AG04449 (cell line): ENCODE data around the gene ITPK1.
"Not testable (repeated sequence)": the region's sequence is repeated elsewhere in the genome, so short reads cannot be mapped to it uniquely, and the experiment has no call there.

Experiments used
- CTCF ChIA-PET: fragments of 350-600 bp; formaldehyde crosslinking; extraction: SDS; loops from one replicate; lab custom pipeline; 2021; ENCODE audit warnings: antibody characterized with exemption; lab: Yijun Ruan, JAX
- POLR2A ChIA-PET: fragments of 400-600, 350-600 bp; formaldehyde crosslinking; extraction: SDS; loops from one replicate; lab custom pipeline; 2020; ENCODE audit warnings: antibody characterized with exemption, inconsistent platforms; lab: Yijun Ruan, JAX
- DNase-seq: peaks from one replicate; pipeline ENCODE4 v3.0.0-alpha.2; 2010; ENCODE audit warnings: low read depth, low spot score
- H3K4me3 ChIP-seq: 2 replicates; pipeline ENCODE4 v1.5.1; 2011; ENCODE audit warnings: low read depth, mild to moderate bottlenecking, control low read depth, low read length
- CTCF ChIP-seq: IDR thresholded peaks from one replicate; pipeline ENCODE4 v1.5.1; 2011; ENCODE audit warnings: mild to moderate bottlenecking, moderate library complexity, low read length, control low read depth, inconsistent platforms; ENCODE audit not compliant: insufficient read depth; ENCODE audit errors: missing control alignments

Gene ITPK1

DNA sequence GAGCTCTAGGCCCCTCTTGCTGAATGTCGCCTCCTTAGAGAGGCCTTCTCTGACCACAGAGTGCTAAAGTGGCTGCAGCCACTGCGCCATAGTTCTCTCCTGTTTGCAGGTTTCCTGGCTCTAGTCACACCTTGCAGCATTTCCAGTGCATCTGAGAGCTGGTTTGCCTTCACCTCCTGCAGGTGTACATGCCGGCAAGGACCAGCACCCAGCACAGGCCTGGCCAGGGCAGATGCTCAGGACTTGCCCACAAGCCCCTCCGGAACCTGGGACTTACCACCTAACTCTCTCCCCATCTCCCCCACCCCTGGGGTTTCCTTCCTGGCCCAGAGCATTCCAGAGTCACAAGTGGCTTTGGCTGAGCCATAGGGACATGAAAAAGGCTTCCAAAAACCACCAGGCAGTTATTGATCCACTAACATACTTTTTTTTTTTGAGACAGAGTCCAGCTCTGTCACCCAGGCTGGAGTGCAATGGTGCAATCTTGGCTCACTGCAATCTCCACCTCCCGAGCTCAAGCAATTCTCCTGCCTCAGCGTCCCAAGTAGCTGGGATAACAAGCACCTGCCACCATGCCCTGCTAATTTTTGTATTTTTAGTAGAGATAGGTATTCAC lies 9.1 kb downstream of the ITPK1 start:
- POLR2A ChIA-PET = no interaction called here
- TF ChIP-seq CTCF = no peak
- H3K4me3 ChIP-seq = no peak overlapping the region
- CTCF ChIA-PET = interaction anchor here (1.0 to 17.7 kb wide), 7 partner anchors 7 to 154 kb away, joined by 3 to 326 read pairs (median 5); partner anchors contain the start of gene ITPK1
- DNase-seq = no peak

GRCh38 chr14:93105856-93106255 lies 9.9 kb downstream of the ITPK1 start:
- CTCF ChIA-PET = interaction anchor here (1.5 to 17.7 kb wide), 5 partner anchors 8 to 153 kb away, joined by 3 to 326 read pairs (median 12); partner anchors contain the start of gene ITPK1
- POLR2A ChIA-PET, H3K4me3 ChIP-seq, DNase-seq: not testable (repeated sequence)

GRCh38 chr14:93105362-93105761 lies 10.4 kb downstream of the ITPK1 start:
- CTCF ChIA-PET = interaction anchor here (1.5 to 17.7 kb wide), 4 partner anchors 9 to 153 kb away, joined by 3 to 326 read pairs (median 58); partner anchors contain the start of gene ITPK1
- H3K4me3 ChIP-seq = no peak overlapping the region
- peak; percentile 21 for DNase-seq
- TF ChIP-seq CTCF = no peak
- POLR2A ChIA-PET = interaction anchor here (0.6 kb wide), 1 partner anchor 1010 kb away, joined by 3 read pairs; no protein-coding TSS in a partner anchor

DNA sequence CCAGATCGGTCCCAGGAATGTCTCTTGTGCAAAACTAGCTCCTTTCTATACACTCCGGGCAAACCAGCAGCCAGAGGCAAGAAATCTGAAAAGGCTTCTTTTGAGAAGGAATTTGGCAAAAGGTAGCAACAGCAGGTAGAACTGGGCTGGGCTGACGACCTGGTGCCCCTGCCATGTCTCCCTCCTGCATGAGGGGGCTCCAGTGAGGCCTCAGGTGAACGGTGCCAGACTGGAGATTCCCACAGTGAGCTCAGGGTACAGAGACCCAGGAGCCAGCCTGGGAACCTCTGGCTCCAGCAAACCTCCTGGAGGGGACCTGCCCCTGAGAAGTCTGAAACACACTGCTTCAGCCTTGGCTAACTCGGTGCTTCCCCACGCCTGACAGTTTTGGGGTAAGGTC lies 10.8 kb downstream of the ITPK1 start:
- no peak overlapping the region for H3K4me3 ChIP-seq
- DNase-seq = no peak
- TF ChIP-seq CTCF = no peak
- ChIA-PET POLR2A (interaction anchor here (0.6 kb wide), 1 partner anchor 1010 kb away, joined by 3 read pairs; no protein-coding TSS in a partner anchor), CTCF (interaction anchor here (0.9 to 17.7 kb wide), 5 partner anchors 9 to 153 kb away, joined by 3 to 326 read pairs (median 4); partner anchors contain the start of gene ITPK1)

GRCh38 chr14:93103392-93104080 lies 12.2 kb downstream of the ITPK1 start:
- no peak for DNase-seq
- POLR2A ChIA-PET = no interaction called here
- CTCF ChIA-PET = interaction anchor here (2.9 to 9.4 kb wide), 2 partner anchors 11 to 28 kb away, joined by 7 to 113 read pairs; partner anchors contain the start of gene ITPK1
- no peak for TF ChIP-seq CTCF
- no peak overlapping the region for H3K4me3 ChIP-seq

GRCh38 chr14:93102141-93102540 lies 13.6 kb downstream of the ITPK1 start:
- DNase-seq = no peak
- H3K4me3 ChIP-seq = no peak overlapping the region
- ChIA-PET CTCF (interaction anchor here (0.8 to 9.4 kb wide), 4 partner anchors 9 to 70 kb away, joined by 3 to 113 read pairs (median 7); partner anchors contain the start of gene ITPK1), POLR2A (no interaction called here)
- no peak for TF ChIP-seq CTCF
